GM15510 (cell line): ENCODE data around the gene UPK1B.

Experiments
- POLR2A ChIP-seq: IDR thresholded peaks from 3 replicates; pipeline ENCODE4 v1.6.1; 2011; ENCODE audit warnings: borderline replicate concordance; ENCODE audit not compliant: insufficient read length; ENCODE audit errors: extremely low read depth

UPK1B gene

GRCh38 chr3:119173325-119173724, at the start of gene UPK1B:
Gene UPK1B, plus strand, starts transcription at chr3:119173598. Its CDS starts 13,144 bp downstream, at chr3:119186742.
- no peak for TF ChIP-seq POLR2A

GRCh38 chr3:119125342-119125741, 48.1 kb upstream of the UPK1B start:
- TF ChIP-seq POLR2A = no peak

DNA sequence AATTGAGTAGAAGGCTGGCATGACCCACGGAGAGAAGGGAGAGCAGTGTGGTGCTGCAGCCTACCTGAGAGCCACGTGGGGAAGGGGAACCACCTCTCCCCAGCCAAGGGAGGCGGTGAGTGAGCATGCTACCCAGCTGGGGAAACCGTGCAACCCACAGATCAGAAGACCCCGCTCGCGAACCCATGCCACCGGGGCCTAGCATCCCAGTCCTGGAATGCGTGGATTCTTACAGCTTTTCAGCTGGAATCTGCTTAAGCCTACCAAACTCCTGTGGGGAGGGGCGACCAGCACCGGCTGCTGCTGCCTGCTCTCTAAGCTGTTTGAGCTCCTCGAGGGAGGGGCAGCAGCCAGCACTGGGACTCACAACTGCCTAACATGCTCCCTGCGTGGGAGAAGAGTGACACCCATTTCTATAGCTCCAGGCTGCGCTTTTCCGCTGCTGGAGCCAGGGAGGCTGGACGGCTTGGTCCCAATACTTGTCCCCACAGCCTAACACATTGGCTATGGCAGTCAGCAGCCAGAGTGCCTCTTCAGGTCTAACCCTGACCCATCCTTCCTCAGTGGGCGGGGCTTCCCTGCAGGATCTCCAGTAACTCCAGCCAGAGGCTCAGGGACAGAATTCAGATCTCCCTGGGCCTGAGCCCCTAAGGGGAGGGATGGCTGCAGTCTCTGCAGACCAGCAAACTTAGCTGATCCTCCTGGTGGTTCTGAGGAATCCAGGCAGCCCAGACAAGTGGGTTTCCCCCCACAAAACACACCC, 47.5 kb upstream of the UPK1B start:
- TF ChIP-seq POLR2A = no peak

DNA sequence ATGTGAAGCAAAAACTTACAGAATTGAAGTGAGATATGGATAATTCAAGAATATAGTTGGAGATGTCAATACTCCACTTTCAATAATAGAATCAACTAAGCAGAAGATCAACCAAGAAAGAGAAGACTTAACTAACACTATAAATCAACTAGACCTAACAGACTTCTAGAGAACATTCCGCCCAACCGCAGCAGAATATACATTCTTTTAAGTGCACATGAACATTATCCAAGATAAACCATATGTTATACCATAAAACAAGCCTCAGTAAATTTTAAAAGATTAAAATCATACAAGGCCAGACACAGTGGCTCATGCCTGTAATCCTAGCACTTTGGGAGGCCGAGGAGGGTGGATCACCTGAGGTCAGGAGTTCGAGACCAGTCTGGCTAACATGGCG, 32.9 kb upstream of the UPK1B start:
- TF ChIP-seq POLR2A = no peak

DNA sequence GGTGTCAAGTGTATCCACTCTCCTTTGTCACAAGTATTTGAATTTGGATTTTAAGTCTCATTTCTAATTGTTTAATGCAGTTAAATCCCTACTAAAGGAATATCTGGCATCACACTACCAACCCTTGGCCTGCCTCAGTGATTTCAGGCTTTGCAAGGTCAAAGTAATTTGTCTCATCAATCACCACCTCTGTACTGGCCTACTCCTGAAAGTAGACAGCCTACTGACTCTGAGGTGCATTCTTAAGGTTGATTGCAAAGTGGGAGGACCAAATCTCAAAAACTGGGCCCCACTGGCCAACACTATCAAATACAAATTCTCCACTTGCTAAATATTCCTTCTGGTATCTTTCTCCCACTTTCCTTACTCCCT, 28.3 kb upstream of the UPK1B start:
- no peak for TF ChIP-seq POLR2A

DNA sequence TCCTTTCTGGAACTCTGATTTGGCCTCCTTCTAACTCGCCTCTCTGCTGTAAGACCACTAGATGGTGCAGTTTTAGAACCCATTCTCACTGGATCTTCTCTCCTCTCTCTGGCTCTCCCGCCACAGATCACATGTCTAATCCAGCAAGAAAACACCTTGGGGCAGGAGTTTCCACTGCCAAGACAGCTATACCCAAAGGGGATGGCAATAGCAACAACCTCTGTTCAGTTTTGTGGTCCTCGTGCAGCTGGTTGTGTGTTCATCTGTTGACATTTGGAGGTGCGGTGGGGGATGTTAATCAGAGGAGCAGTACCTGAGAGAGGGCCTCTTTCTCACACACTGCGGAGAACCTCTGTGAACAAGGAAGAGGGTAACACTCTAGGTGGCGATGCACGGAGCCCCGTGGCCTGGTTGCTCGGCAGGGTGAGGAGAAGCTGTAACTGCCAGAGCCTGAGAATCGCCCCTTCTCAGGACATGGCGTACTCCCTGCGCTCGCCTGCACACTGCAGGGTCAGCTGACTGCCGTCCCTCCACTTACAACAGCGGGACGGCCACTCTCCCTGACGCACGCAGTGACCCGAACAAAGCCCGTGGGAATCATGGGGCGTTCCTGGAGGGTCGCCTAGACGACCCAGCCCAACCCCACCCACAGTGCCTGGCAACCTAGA, 27.8 kb upstream of the UPK1B start, which contains the start of gene TEX55:
Gene TEX55, plus strand, starts transcription at position 666 of the 668 bp plus-strand sequence. CDS start 25 bp downstream, outside the sequence.
- no peak for TF ChIP-seq POLR2A

DNA sequence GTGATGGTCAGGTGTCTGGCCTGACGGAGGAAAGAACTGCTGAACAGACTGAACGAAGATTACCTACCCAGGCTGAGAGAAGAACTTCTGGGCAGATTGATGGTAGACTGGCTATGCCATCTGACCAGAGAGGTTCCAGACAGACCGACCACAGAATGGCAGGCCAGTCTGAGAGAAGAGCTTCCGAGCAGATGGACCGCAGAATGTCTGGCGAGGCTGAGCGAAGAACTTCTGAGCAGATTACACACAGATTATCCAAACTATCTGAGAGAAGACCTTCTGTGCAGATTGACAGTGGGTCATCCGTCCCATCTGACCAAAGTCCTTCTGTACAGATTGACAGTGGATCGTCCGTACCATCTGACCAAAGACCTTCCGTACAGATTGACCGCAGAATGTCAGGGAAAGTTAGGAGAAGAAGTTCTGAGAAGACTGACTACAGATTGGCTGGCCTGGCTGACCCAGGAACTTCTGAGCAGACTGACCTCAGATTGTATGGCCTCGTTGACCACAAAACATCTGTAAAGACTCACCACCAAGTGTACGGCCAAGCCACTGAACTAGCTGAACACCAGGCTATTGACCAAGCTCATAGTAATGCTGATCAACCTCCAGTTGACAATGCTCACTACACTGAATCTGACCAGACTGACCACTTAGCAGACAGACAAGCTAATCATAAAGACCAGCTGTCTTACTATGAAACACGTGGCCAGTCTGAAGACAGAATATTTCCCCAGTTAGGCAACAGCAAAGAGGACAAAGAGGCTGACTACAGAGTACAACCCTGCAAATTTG, 26.6 kb upstream of the UPK1B start:
- TF ChIP-seq POLR2A = no peak

GRCh38 chr3:119147494-119147893, 25.9 kb upstream of the UPK1B start:
- TF ChIP-seq POLR2A = no peak

DNA sequence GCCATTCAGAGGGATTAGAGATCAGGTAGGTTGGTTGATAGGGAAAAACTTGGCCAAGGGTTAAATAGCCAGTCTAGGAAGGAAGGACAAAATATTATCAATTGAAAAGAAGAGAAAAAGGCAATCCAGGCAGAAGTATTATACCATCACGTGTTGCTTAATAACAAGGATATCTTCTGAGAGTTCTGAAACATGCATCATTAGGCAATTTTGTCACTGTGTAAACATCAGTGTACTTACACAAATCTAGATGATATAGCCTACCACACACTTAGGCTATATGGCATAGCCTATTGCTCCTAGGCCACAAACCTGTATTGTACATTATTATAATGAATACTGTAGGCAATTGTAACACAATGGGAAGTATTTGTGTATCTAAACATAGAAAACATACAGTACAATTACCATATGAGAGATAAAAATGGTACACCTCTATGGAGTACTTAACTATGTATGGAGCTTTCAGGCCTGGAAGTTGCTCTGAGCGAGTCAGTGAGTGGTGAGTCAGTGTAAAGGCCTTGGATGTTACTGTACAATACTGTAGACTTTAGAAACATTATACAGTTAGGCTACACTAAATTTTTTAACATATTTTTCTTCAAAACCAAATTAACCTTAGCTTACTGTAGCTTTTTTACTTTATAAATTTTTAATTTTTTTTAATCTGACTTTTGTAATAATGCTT, 24.8 kb upstream of the UPK1B start:
- no peak for TF ChIP-seq POLR2A

GRCh38 chr3:119149484-119149883, 23.9 kb upstream of the UPK1B start:
- TF ChIP-seq POLR2A = no peak

GRCh38 chr3:119156868-119157267, 16.5 kb upstream of the UPK1B start:
- TF ChIP-seq POLR2A = no peak

GRCh38 chr3:119157971-119158370, 15.4 kb upstream of the UPK1B start:
- TF ChIP-seq POLR2A = no peak

DNA sequence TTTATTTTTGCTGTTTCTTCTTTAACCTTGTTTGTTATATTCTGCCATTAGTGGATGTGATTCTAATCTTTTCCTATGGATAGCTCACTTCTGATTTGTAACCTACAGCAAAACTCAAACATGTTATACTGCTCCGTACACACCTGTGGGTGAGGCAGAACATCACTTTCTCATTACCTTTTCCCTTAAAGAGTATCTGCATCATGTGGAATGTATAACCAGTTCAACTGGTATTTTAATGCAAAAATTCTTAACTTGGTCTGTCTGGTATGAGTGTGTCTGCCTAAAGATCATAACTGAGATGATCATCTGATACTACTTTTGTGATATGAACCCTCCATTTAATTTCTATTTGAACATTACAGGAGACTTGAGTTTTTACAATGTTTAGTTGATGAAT, 13.0 kb upstream of the UPK1B start:
- no peak for TF ChIP-seq POLR2A

GRCh38 chr3:119160815-119161214, 12.6 kb upstream of the UPK1B start:
- TF ChIP-seq POLR2A = no peak

- TF ChIP-seq POLR2A = no peak
Observed at GRCh38 chr3:119161240-119161639, 12.2 kb upstream of the UPK1B start.
